Measurements from ENCODE around the gene ANGPTL4.
"Not testable (repeated sequence)": the region's sequence is repeated elsewhere in the genome, so short reads cannot be mapped to it uniquely, and the experiment has no call there.

DNA sequence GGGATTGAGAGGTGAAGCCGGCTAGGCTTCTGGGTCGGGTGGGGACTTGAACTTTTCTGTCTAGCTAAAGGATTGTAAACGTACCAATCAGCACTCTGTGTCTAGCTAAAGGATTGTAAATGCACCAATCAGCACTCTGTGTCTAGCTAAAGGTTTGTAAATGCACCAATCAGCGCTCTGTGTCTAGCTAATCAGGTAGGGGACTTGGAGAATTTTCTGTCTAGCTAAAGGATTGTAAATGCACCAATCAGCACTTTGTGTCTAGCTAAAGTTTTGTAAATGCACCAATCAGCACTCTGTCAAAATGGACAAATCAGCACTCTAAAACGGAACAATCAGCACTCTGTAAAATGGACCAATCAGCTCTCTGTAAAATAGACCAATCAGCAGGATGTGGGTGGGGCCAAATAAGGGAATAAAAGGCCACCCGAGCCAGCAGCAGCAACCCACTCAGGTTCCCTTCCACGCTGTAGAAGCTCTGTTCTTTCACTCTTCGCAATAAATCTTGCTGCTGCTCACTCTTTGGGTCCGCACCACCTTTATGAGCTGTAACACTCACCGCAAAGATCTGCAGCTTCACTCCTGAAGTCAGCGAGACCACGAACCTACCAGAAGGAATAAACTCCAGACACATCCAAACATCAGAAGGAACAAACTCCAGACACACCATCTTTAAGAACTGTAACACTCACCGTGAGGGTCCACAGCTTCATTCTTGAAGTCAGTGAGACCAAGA is 15.4 kb downstream of the ANGPTL4 start:
- TF ChIP-seq, protein P1, sequence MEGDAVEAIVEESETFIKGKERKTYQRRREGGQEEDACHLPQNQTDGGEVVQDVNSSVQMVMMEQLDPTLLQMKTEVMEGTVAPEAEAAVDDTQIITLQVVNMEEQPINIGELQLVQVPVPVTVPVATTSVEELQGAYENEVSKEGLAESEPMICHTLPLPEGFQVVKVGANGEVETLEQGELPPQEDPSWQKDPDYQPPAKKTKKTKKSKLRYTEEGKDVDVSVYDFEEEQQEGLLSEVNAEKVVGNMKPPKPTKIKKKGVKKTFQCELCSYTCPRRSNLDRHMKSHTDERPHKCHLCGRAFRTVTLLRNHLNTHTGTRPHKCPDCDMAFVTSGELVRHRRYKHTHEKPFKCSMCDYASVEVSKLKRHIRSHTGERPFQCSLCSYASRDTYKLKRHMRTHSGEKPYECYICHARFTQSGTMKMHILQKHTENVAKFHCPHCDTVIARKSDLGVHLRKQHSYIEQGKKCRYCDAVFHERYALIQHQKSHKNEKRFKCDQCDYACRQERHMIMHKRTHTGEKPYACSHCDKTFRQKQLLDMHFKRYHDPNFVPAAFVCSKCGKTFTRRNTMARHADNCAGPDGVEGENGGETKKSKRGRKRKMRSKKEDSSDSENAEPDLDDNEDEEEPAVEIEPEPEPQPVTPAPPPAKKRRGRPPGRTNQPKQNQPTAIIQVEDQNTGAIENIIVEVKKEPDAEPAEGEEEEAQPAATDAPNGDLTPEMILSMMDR (conservative IDR thresholded peaks at IDR 0.05) = not testable (repeated sequence)
- not testable (repeated sequence) for TF ChIP-seq ZFX (IDR thresholded peaks at IDR 0.05)

Measured in C4-2B (cell line).